Lower leg skin (tissue), 3 donors: ENCODE results near the gene PFKFB1.

ENCODE experiments used
- CTCF ChIP-seq, 3 donors: fragments of 450-650 bp; IDR thresholded peaks; one replicate each; pipeline ENCODE4 v1.5.1; 2016; ENCODE audit warnings: antibody characterized with exemption in 3 of 3, mild to moderate bottlenecking in 3 of 3, moderate library complexity in 2 of 3
- POLR2A ChIP-seq, 2 donors: fragments of 450-650 bp; IDR thresholded peaks; one replicate each; pipeline ENCODE4 v1.6.1; 2016 to 2017; ENCODE audit warnings: antibody characterized with exemption in 2 of 2, mild to moderate bottlenecking in 1 of 2, moderate library complexity in 1 of 2

DNA sequence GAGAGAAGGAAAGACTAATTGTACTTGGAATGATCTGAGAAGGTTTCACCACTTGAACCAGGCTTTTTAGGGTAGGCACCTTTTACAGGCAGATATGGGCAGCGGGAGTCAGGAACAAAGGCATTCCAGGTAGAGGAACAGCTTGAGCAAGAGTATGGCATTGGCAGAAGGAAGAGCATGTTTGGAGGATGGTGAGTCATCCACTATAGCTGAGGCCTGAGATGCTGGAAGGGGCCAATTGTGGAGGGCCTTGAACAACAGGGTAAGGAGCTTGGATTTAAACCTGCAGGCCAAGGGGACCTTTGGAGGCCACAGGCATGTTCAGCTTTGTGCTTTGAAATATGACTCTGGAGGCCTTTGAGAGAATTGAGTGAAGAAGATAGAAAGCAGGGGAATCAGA lies 32.2 kb downstream of the PFKFB1 start:
- TF ChIP-seq CTCF (IDR thresholded peaks at IDR 0.05) (no peak), POLR2A (IDR thresholded peaks at IDR 0.05) (no peak)
